ENCODE data around the gene DGKQ. TPM values are rescaled to one million over a fixed set of nuclear protein-coding genes. Genes with fewer than 3 reads are reported as not detected.
A peak's percentile ranks its signal among the peaks of the same experiment; 100 is the strongest.

Gene DGKQ
- total and polyA plus RNA-seq, 9 of the 15 experiments (the other 6 are each of a cell fraction or from before 2014, with no cell fraction given) = 0.17 to 22.0 (median 5.6) TPM

DNA sequence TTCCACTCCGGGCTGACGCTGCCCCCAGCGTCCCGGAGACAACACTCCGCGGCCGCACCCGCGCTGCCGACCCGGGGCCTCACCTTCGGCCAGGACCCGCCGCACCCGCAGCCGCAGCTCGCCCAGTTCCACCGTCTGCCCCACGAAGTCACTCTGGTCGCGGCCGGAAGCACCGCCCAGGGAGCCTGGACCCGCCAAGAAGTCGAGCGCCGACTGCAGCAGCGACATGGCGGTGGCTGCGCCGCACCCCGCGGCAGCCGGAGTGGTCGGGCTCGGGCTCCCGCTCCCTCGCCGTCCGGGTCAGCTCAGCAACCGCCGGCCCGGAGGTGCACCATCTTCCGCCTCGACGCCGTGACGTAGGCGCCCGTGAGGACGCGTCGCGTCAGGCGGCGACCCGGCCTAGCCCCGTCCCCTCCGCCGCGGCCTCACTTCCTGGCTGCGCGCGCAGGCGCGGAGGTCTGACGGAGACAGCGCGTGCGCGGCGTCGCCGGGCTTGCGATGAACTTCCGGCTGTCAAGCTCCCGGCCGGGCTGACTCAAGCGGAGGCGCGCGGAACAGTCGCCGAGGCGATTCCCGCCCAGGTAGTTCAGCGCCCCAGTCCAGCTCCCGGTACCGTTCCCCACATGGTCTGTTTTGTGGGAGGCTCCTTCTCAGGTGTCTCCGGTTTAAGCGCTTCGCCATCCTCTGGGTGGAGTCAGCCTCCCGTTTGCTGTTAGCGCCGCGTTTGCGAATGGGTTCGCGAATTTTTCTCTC is 41.2 kb downstream of the DGKQ start, which contains the start of the genes GAK and TMEM175 (continued):
- TF ChIP-seq MEF2A (IDR thresholded peaks at IDR 0.05; ENCODE audit: control insufficient read depth, low read depth, low read length) = no peak
- TF ChIP-seq, protein P1, sequence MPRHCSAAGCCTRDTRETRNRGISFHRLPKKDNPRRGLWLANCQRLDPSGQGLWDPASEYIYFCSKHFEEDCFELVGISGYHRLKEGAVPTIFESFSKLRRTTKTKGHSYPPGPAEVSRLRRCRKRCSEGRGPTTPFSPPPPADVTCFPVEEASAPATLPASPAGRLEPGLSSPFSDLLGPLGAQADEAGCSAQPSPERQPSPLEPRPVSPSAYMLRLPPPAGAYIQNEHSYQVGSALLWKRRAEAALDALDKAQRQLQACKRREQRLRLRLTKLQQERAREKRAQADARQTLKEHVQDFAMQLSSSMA (CRISPR knock-in tag; IDR thresholded peaks at IDR 0.05) = no peak
- no peak for TF ChIP-seq TEAD2 (tag; IDR thresholded peaks at IDR 0.05)
- TF ChIP-seq ZC3H4 (CRISPR knock-in tag; IDR thresholded peaks at IDR 0.05; ENCODE audit: borderline replicate concordance) = no peak
- TF ChIP-seq CBX5 (IDR thresholded peaks at IDR 0.05; ENCODE audit: borderline replicate concordance, low read depth) = no peak
- TF ChIP-seq RBM39 (optimal IDR thresholded peaks at IDR 0.05; ENCODE audit: low read depth, low read length) = no peak
- TF ChIP-seq ZNF217 (CRISPR knock-in tag; IDR thresholded peaks at IDR 0.05) = no peak
- TF ChIP-seq ZFX (CRISPR knock-in tag; IDR thresholded peaks at IDR 0.05) = peak; percentile 85
- TF ChIP-seq ZBTB11 (CRISPR knock-in tag; IDR thresholded peaks at IDR 0.05) = peak in 2 of 3 experiments; percentile 47 to 86; a peak in 3 of 6 replicates
- no peak for TF ChIP-seq TCF7L2 (IDR thresholded peaks at IDR 0.05; ENCODE audit: low read depth, low read length)
- TF ChIP-seq ZNF184 (CRISPR knock-in tag; IDR thresholded peaks at IDR 0.05) = no peak
- no peak for TF ChIP-seq PHTF2 (CRISPR knock-in tag; IDR thresholded peaks at IDR 0.05)
- TF ChIP-seq ZNF444 (CRISPR knock-in tag; IDR thresholded peaks at IDR 0.05) = no peak
- peak; percentile 82; the same call in 1 of the 2 replicates for TF ChIP-seq MYC (IDR thresholded peaks at IDR 0.05; ENCODE audit: low read depth, low read length)
- TF ChIP-seq MYC (CRISPR knock-in tag; IDR thresholded peaks at IDR 0.05; ENCODE audit: borderline replicate concordance, low read depth) = no peak
- TF ChIP-seq, protein P2, sequence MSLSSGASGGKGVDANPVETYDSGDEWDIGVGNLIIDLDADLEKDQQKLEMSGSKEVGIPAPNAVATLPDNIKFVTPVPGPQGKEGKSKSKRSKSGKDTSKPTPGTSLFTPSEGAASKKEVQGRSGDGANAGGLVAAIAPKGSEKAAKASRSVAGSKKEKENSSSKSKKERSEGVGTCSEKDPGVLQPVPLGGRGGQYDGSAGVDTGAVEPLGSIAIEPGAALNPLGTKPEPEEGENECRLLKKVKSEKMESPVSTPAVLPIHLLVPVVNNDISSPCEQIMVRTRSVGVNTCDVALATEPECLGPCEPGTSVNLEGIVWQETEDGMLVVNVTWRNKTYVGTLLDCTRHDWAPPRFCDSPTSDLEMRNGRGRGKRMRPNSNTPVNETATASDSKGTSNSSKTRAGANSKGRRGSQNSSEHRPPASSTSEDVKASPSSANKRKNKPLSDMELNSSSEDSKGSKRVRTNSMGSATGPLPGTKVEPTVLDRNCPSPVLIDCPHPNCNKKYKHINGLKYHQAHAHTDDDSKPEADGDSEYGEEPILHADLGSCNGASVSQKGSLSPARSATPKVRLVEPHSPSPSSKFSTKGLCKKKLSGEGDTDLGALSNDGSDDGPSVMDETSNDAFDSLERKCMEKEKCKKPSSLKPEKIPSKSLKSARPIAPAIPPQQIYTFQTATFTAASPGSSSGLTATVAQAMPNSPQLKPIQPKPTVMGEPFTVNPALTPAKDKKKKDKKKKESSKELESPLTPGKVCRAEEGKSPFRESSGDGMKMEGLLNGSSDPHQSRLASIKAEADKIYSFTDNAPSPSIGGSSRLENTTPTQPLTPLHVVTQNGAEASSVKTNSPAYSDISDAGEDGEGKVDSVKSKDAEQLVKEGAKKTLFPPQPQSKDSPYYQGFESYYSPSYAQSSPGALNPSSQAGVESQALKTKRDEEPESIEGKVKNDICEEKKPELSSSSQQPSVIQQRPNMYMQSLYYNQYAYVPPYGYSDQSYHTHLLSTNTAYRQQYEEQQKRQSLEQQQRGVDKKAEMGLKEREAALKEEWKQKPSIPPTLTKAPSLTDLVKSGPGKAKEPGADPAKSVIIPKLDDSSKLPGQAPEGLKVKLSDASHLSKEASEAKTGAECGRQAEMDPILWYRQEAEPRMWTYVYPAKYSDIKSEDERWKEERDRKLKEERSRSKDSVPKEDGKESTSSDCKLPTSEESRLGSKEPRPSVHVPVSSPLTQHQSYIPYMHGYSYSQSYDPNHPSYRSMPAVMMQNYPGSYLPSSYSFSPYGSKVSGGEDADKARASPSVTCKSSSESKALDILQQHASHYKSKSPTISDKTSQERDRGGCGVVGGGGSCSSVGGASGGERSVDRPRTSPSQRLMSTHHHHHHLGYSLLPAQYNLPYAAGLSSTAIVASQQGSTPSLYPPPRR (CRISPR knock-in tag; IDR thresholded peaks at IDR 0.05; ENCODE audit: borderline replicate concordance) = 0 out of 2 replicates have a peak, but pooled peaks have one; percentile 48
- TF ChIP-seq FOXK2 (conservative IDR thresholded peaks at IDR 0.05 in 1 of 2, IDR thresholded peaks at IDR 0.05 in 1 of 2; ENCODE audit: low read depth in 2 of 2) = no peak
